IMR-90 (cell line): ENCODE results near the gene IGF2R. TPM values are rescaled to one million over a fixed set of nuclear protein-coding genes. Genes with fewer than 3 reads are reported as not detected.
"Not testable (repeated sequence)": the region's sequence is repeated elsewhere in the genome, so short reads cannot be mapped to it uniquely, and the experiment has no call there.

Source experiments
- ATAC-seq: fragments of 200-7000 bp; cut with Tn5 transposase; 2 replicates; pipeline ENCODE4 v1.9.1; 2020; ENCODE audit warnings: low read depth, mild to moderate bottlenecking, moderate library complexity
- BruUV-seq: library from RNA; stranded (reverse); fragments of 400-500 nt; replicated peaks from 2 replicates; lab custom pipeline; 2021; lab: Mats Ljungman, UMichigan
- CTCF ChIA-PET: fragments of 300-600 bp; formaldehyde crosslinking; extraction: SDS; loops from one replicate; lab custom pipeline; 2021; ENCODE audit warnings: antibody characterized with exemption; lab: Yijun Ruan, JAX
- POLR2A ChIA-PET: fragments of 300-600 bp; sonication (Branson Sonifier 250); formaldehyde crosslinking; loops from one replicate; lab custom pipeline; 2022; ENCODE audit warnings: antibody characterized with exemption; ENCODE audit not compliant: unreplicated experiment; lab: Charles Lee
- DNase-seq: peaks from one replicate; pipeline ENCODE4 v3.0.0; 2013
- H2AFZ ChIP-seq: replicated peaks from 2 replicates; pipeline ENCODE3; 2013; ENCODE audit warnings: low read length, mild to moderate bottlenecking; ENCODE audit not compliant: poor library complexity
- H2AK5ac ChIP-seq: 2 replicates; pipeline ENCODE4 v1.6.1; 2013; ENCODE audit warnings: low read depth, low read length, inconsistent platforms
- H2AK9ac ChIP-seq: replicated peaks from 2 replicates; pipeline ENCODE3; 2013; ENCODE audit warnings: mild to moderate bottlenecking, low read depth, low read length, moderate library complexity; ENCODE audit not compliant: poor library complexity
- H2BK120ac ChIP-seq: 2 replicates; pipeline ENCODE4 v1.6.1; 2013; ENCODE audit warnings: low read depth, low read length, inconsistent platforms
- H2BK15ac ChIP-seq: 3 replicates; pipeline ENCODE4 v1.6.1; 2013; ENCODE audit warnings: low read depth, low read length, inconsistent platforms
- H2BK20ac ChIP-seq: 2 replicates; pipeline ENCODE4 v1.6.1; 2013; ENCODE audit warnings: low read depth, mild to moderate bottlenecking, inconsistent platforms, low read length, moderate library complexity
- H2BK5ac ChIP-seq: 2 replicates; pipeline ENCODE4 v1.6.1; 2013; ENCODE audit warnings: mild to moderate bottlenecking, low read depth, low read length, inconsistent platforms; ENCODE audit not compliant: poor library complexity, severe bottlenecking
- H3K14ac ChIP-seq: replicated peaks from 2 replicates; pipeline ENCODE4 v1.6.1; 2013; ENCODE audit warnings: low read depth, low read length, inconsistent platforms
- H3K18ac ChIP-seq: 2 replicates; pipeline ENCODE4 v1.6.1; 2013; ENCODE audit warnings: low read depth, low read length, control low read depth
- H3K23ac ChIP-seq: 2 replicates; pipeline ENCODE4 v1.6.1; 2013; ENCODE audit warnings: low read depth, low read length, inconsistent platforms
- H3K27ac ChIP-seq: 2 replicates; pipeline ENCODE4 v1.5.1; 2013; ENCODE audit warnings: mild to moderate bottlenecking, control low read depth, low read length; ENCODE audit not compliant: insufficient read depth
- H3K27me3 ChIP-seq: 2 replicates; pipeline ENCODE4 v1.6.1; 2013; ENCODE audit warnings: low read length; ENCODE audit not compliant: control insufficient read depth, insufficient read depth
- H3K36me3 ChIP-seq: 2 replicates; pipeline ENCODE4 v1.6.1; 2013; ENCODE audit warnings: low read length, mixed read lengths; ENCODE audit not compliant: control insufficient read depth, insufficient read depth
- H3K4ac ChIP-seq: 2 replicates; pipeline ENCODE4 v1.6.1; 2013; ENCODE audit warnings: low read depth, low read length, inconsistent platforms
- H3K4me1 ChIP-seq: 2 replicates; pipeline ENCODE4 v1.6.1; 2013; ENCODE audit warnings: low read length, mixed read lengths; ENCODE audit not compliant: control insufficient read depth, insufficient read depth
- H3K4me2 ChIP-seq: 2 replicates; pipeline ENCODE4 v1.6.1; 2013; ENCODE audit warnings: low read depth, mild to moderate bottlenecking, control low read depth, low read length, moderate library complexity
- H3K4me3 ChIP-seq: 2 replicates; pipeline ENCODE4 v1.5.1; 2013; ENCODE audit warnings: low read depth, mild to moderate bottlenecking, control low read depth, low read length, moderate library complexity; ENCODE audit not compliant: insufficient read depth
- H3K56ac ChIP-seq: 2 replicates; pipeline ENCODE4 v1.6.1; 2013; ENCODE audit warnings: low read length, inconsistent platforms; ENCODE audit not compliant: insufficient read depth; ENCODE audit errors: extremely low read depth
- H3K79me1 ChIP-seq, 2 experiments: 2 replicates each; pipeline ENCODE4 v1.6.1; 2013; ENCODE audit warnings: low read length in 2 of 2, inconsistent platforms in 1 of 2, low read depth in 1 of 2
- H3K9ac ChIP-seq: 2 replicates; pipeline ENCODE4 v1.6.1; 2013; ENCODE audit warnings: low read depth, low read length, control low read depth
- H3K9me1 ChIP-seq: 2 replicates; pipeline ENCODE4 v1.6.1; 2013; ENCODE audit warnings: low read length, inconsistent platforms; ENCODE audit not compliant: insufficient read depth
- H3K9me3 ChIP-seq: 2 replicates; pipeline ENCODE4 v1.6.1; 2013; ENCODE audit warnings: low read length; ENCODE audit not compliant: control insufficient read depth, insufficient read depth
- H4K20me1 ChIP-seq: 2 replicates; pipeline ENCODE4 v1.6.1; 2013; ENCODE audit warnings: low read length, inconsistent platforms; ENCODE audit not compliant: insufficient read depth
- H4K5ac ChIP-seq: 2 replicates; pipeline ENCODE4 v1.6.1; 2013; ENCODE audit warnings: mild to moderate bottlenecking, low read depth, low read length, control low read depth
- H4K8ac ChIP-seq, 2 experiments: 2 replicates each; pipeline ENCODE4 v1.6.1; 2013; ENCODE audit warnings: low read depth in 2 of 2, low read length in 2 of 2, control low read depth in 1 of 2, inconsistent platforms in 1 of 2
- H4K91ac ChIP-seq: 2 replicates; pipeline ENCODE4 v1.6.1; 2013; ENCODE audit warnings: low read depth, low read length, inconsistent platforms; ENCODE audit not compliant: insufficient read depth
- WGBS, 2 experiments: methylation state at CpG; one replicate each; pipeline versions ENCODE4 v1.1.5 to v1.1.7; 2013; ENCODE audit warnings: missing lambda C conversion rate in 2 of 2; ENCODE audit not compliant: insufficient read length in 1 of 2; ENCODE audit errors: extremely low coverage in 2 of 2; 5-methylcytosine and 5-hydroxymethylcytosine counted together
- dilution Hi-C: fragments of 300-500 bp; cut with HindIII; formaldehyde crosslinking; loops from one replicate; pipeline ENCODE4 v1.14.3; 2018; ENCODE audit warnings: low sequenced_read_pairs; ENCODE audit not compliant: unreplicated experiment
- in situ Hi-C: fragments of 300-500 bp; cut with MboI; formaldehyde crosslinking; loops from 3 replicates; pipeline ENCODE4 v1.14.3; 2019; ENCODE audit warnings: low sequenced_read_pairs, inconsistent platforms, mixed read lengths
- intact Hi-C: fragments of 100-400 bp; cut with micrococcal nuclease; formaldehyde crosslinking; loops from 2 replicates; pipeline ENCODE4 v1.10.0; 2022
- polyA plus RNA-seq, 3 experiments: library from polyadenylated mRNA; depleted of rRNA; stranded (reverse); fragments of >200 nt; gene quantifications; 2 replicates each; pipeline ENCODE4 v1.2.3, GENCODE V29; 2012; ENCODE audit warnings: low replicate concordance in 1 of 3
- total RNA-seq: library from RNA; depleted of rRNA; stranded (reverse); fragments of >200 nt; gene quantifications from 2 replicates; pipeline ENCODE4 v1.2.3, GENCODE V29; 2012

IGF2R gene
- total and polyA plus RNA-seq, 2 of the 4 experiments (the other 2 are of a cell fraction): 33.2 to 41.4 TPM

DNA sequence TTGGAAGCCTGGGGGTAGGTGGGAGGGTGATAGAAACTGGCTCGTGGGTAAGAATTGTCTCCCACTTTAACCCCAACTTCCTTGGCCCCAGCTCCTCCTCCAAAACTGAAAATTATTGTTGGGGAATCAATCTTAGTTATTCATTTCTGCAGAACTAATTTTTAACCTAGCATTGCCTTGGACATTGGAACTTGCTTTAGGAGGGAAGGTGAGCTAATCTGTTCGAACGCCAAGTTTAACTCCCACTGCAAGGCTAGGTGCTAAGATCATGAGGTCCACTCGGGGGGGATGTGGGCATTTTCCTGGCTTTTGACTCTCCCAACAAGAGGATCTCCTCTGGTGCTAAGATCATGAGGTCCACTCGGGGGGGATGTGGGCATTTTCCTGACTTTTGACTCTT, 156.2 kb downstream of the IGF2R start:
- WGBS, 2 experiments: no CpG with 5 or more reads among the region's 5 CpGs
- dilution Hi-C loops: not testable (repeated sequence)

More for the DNA sequence above, 156.2 kb downstream of the IGF2R start:
- H2AK9ac ChIP-seq, H2BK120ac ChIP-seq, H2AFZ ChIP-seq, H3K4ac ChIP-seq, H2BK5ac ChIP-seq, H4K91ac ChIP-seq, H3K9me1 ChIP-seq, H3K4me2 ChIP-seq, H2BK15ac ChIP-seq, H3K23ac ChIP-seq, POLR2A ChIA-PET, CTCF ChIA-PET, H3K18ac ChIP-seq, DNase-seq, BruUV-seq, H3K36me3 ChIP-seq, H4K8ac ChIP-seq, H4K20me1 ChIP-seq, H3K9me3 ChIP-seq, H2AK5ac ChIP-seq, H3K56ac ChIP-seq, H3K27me3 ChIP-seq, in situ Hi-C loops, ATAC-seq, H3K27ac ChIP-seq, H3K4me3 ChIP-seq, H3K14ac ChIP-seq, H3K79me1 ChIP-seq, H2BK20ac ChIP-seq, H3K9ac ChIP-seq, intact Hi-C loops, H4K5ac ChIP-seq, H3K4me1 ChIP-seq: not testable (repeated sequence)
